GM23338 (cell line): ENCODE data around the gene ACSBG1. TPM values are rescaled to one million over a fixed set of nuclear protein-coding genes. Genes with fewer than 3 reads are reported as not detected.
A peak's percentile ranks its signal among the peaks of the same experiment; 100 is the strongest.

Experiments used
- ATAC-seq: fragments of 200-7000 bp; cut with Tn5 transposase; 3 replicates; pipeline ENCODE4 v1.9.1; 2020
- DNase-seq: peaks from one replicate; pipeline ENCODE4 v3.0.0-alpha.2; 2015; ENCODE audit warnings: low spot score
- H2AFZ ChIP-seq: fragments of 200-600 bp; sonication (generic); 2 replicates; pipeline ENCODE4 v1.8.0; 2016; ENCODE audit warnings: antibody characterized with exemption, mild to moderate bottlenecking, moderate library complexity
- H3F3A ChIP-seq: fragments of 200-600 bp; sonication (generic); replicated peaks from 2 replicates; pipeline ENCODE4 v1.8.0; 2017; ENCODE audit warnings: antibody characterized with exemption, mixed run types, low read depth
- H3K27ac ChIP-seq: fragments of 200-600 bp; sonication (generic); 2 replicates; pipeline ENCODE4 v1.6.1; 2016; ENCODE audit warnings: low read depth
- H3K27me3 ChIP-seq: fragments of 200-600 bp; sonication (generic); 2 replicates; pipeline ENCODE4 v1.8.0; 2016; ENCODE audit warnings: mild to moderate bottlenecking, mixed run types, moderate library complexity; ENCODE audit not compliant: insufficient read depth
- H3K36me3 ChIP-seq: fragments of 200-600 bp; sonication (generic); 2 replicates; pipeline ENCODE4 v1.8.0; 2016; ENCODE audit warnings: mild to moderate bottlenecking; ENCODE audit not compliant: insufficient read depth
- H3K4me1 ChIP-seq: fragments of 200-600 bp; sonication (generic); 2 replicates; pipeline ENCODE4 v1.8.0; 2016; ENCODE audit warnings: mild to moderate bottlenecking, moderate library complexity; ENCODE audit not compliant: insufficient read depth
- H3K4me2 ChIP-seq: fragments of 200-600 bp; sonication (generic); 2 replicates; pipeline ENCODE4 v1.7.1; 2017; ENCODE audit warnings: mixed run types
- H3K4me3 ChIP-seq: fragments of 200-600 bp; sonication (generic); 2 replicates; pipeline ENCODE4 v1.6.1; 2016; ENCODE audit warnings: mixed run types
- H3K79me2 ChIP-seq: fragments of 200-600 bp; sonication (generic); replicated peaks from 2 replicates; pipeline ENCODE4 v1.8.0; 2017; ENCODE audit warnings: mild to moderate bottlenecking; ENCODE audit not compliant: insufficient read depth
- H3K9me2 ChIP-seq: fragments of 200-600 bp; sonication (generic); 2 replicates; pipeline ENCODE4 v1.8.0; 2017; ENCODE audit not compliant: insufficient read depth
- H4K20me1 ChIP-seq: fragments of 200-600 bp; sonication (generic); replicated peaks from 2 replicates; pipeline ENCODE4 v1.8.0; 2017; ENCODE audit warnings: mild to moderate bottlenecking; ENCODE audit not compliant: insufficient read depth
- H3K27ac Mint-ChIP-seq: 2 replicates; pipeline ENCODE4 v1.8.0; 2020; ENCODE audit warnings: inconsistent platforms, mild to moderate bottlenecking, moderate library complexity, mixed read lengths
- H3K27me3 Mint-ChIP-seq: 3 replicates; pipeline ENCODE4 v1.8.0; 2022; ENCODE audit warnings: low read depth, mild to moderate bottlenecking, moderate library complexity, mixed read lengths, inconsistent platforms; ENCODE audit not compliant: insufficient read depth, poor library complexity
- H3K36me3 Mint-ChIP-seq: 3 replicates; pipeline ENCODE4 v1.8.0; 2021; ENCODE audit warnings: low read depth, mild to moderate bottlenecking, inconsistent platforms, moderate library complexity, mixed read lengths
- H3K4me1 Mint-ChIP-seq: 3 replicates; pipeline ENCODE4 v1.8.0; 2020; ENCODE audit warnings: mild to moderate bottlenecking, inconsistent platforms, mixed read lengths
- H3K4me3 Mint-ChIP-seq: 3 replicates; pipeline ENCODE4 v1.8.0; 2021; ENCODE audit warnings: moderate library complexity, mild to moderate bottlenecking, inconsistent platforms, mixed read lengths
- H3K9me3 Mint-ChIP-seq: 3 replicates; pipeline ENCODE4 v1.8.0; 2020; ENCODE audit warnings: moderate library complexity, mild to moderate bottlenecking, inconsistent platforms, mixed read lengths
- CREB1 ChIP-seq: fragments of 250-450 bp; sonication (Bioruptor Pico); IDR thresholded peaks from 2 replicates; pipeline ENCODE4 v1.5.0; 2020; ENCODE audit warnings: low read depth, mild to moderate bottlenecking, moderate library complexity
- ETS1 ChIP-seq: IDR thresholded peaks from 2 replicates; pipeline ENCODE4 v1.6.1; 2016; ENCODE audit warnings: antibody characterized with exemption
- NANOG ChIP-seq: IDR thresholded peaks from 2 replicates; pipeline ENCODE4 v1.6.1; 2016; ENCODE audit warnings: antibody characterized with exemption, borderline replicate concordance
- POLR2AphosphoS5 ChIP-seq: IDR thresholded peaks from 2 replicates; pipeline ENCODE4 v1.6.1; 2016; ENCODE audit warnings: antibody characterized with exemption, low read depth
- REST ChIP-seq: IDR thresholded peaks from one replicate; pipeline ENCODE4 v1.6.1; 2018; ENCODE audit warnings: antibody characterized with exemption; ENCODE audit not compliant: unreplicated experiment
- ZNF114 ChIP-seq: fragments of 250-450 bp; sonication (Bioruptor Pico); IDR thresholded peaks from 2 replicates; pipeline ENCODE4 v1.5.0; 2020; ENCODE audit warnings: mild to moderate bottlenecking, moderate library complexity
- ZNF331 ChIP-seq: fragments of 250-450 bp; sonication (Bioruptor Pico); IDR thresholded peaks from 2 replicates; pipeline ENCODE4 v1.5.0; 2020; ENCODE audit warnings: low read depth, mild to moderate bottlenecking, moderate library complexity
- ZNF462 ChIP-seq: fragments of 250-450 bp; sonication (Bioruptor Pico); IDR thresholded peaks from 2 replicates; pipeline ENCODE4 v1.5.0; 2020; ENCODE audit warnings: mild to moderate bottlenecking, moderate library complexity
- polyA plus RNA-seq: library from polyadenylated mRNA; unstranded; fragments of >200 nt; fragmentation: Nextera tagmentation; extraction: Ambion mirVana; gene quantifications from 2 replicates; pipeline ENCODE4 v1.2.1, GENCODE V29; 2016
- total RNA-seq: library from RNA; depleted of rRNA; stranded (reverse); fragments of >200 nt; shearing (Covaris generic); gene quantifications from 2 replicates; pipeline ENCODE4 v1.2.3, GENCODE V29; 2014

The ACSBG1 gene
- total and polyA plus RNA-seq, 2 experiments from 2014 or later, result 1.9 to 10.0 TPM

GRCh38 chr15:78149068-78149804 is 85.1 kb downstream of the ACSBG1 start, which contains the start of gene IDH3A:
Gene IDH3A (plus strand): TSS chr15:78149362. CDS start chr15:78149404, 42 bp downstream.
- Mint-ChIP-seq H3K27ac (peak within 1 kb of the TSS; percentile 89), H3K4me1 (peaks cover 21% of the 10 kb centered on the region), H3K9me3 (no peaks in the 10 kb centered on the region), H3K27me3 (peaks cover 7% of the 10 kb centered on the region), H3K36me3 (no peaks in the 10 kb centered on the region; the same call in 2 of the 3 replicates), H3K4me3 (peak within 1 kb of the TSS; percentile 94)
- no peaks in the 10 kb centered on the region for H3K9me2 ChIP-seq
- H3K4me1 ChIP-seq, result peaks cover 15% of the 10 kb centered on the region
- 0 out of 2 replicates have a peak within 1 kb of the TSS, but pooled peaks have one; percentile 4 for H3K27ac ChIP-seq
- peak within 1 kb of the TSS; percentile 91 for H2AFZ ChIP-seq
- no peaks in the 10 kb centered on the region; the same call in 1 of the 2 replicates for H3F3A ChIP-seq
- peak; percentile 94 for ATAC-seq
- H3K36me3 ChIP-seq, result no peaks in the 10 kb centered on the region
- H3K79me2 ChIP-seq, result peaks cover 38% of the 10 kb centered on the region
- peak within 1 kb of the TSS; percentile 96 for H3K4me2 ChIP-seq
- peaks cover 8% of the 10 kb centered on the region; the same call in 1 of the 2 replicates for H3K27me3 ChIP-seq
- peak; percentile 97 for DNase-seq
- TF ChIP-seq CREB1 (CRISPR knock-in tag) (peak; percentile 34; the same call in 1 of the 2 replicates), POLR2AphosphoS5 (peak; percentile 86), NANOG (no peak)
- peaks cover 16% of the 10 kb centered on the region for H4K20me1 ChIP-seq
- peak within 1 kb of the TSS; percentile 63 for H3K4me3 ChIP-seq

- no peaks in the 10 kb centered on the region for H3K9me3 Mint-ChIP-seq
- H3K9me2 ChIP-seq, result no peaks in the 10 kb centered on the region
- H3K4me3 Mint-ChIP-seq, result peak overlapping the region; percentile 94
- H3K36me3 Mint-ChIP-seq, result no peaks in the 10 kb centered on the region; the same call in 2 of the 3 replicates
- 0 out of 2 replicates have a peak overlapping the region, but pooled peaks have one; percentile 4 for H3K27ac ChIP-seq
- H3K79me2 ChIP-seq, result peaks cover 31% of the 10 kb centered on the region
- H3K4me1 Mint-ChIP-seq, result peaks cover 21% of the 10 kb centered on the region
- peak overlapping the region; percentile 89; the same call in 1 of the 2 replicates for H2AFZ ChIP-seq
- peak overlapping the region; percentile 96 for H3K4me2 ChIP-seq
- H3K27me3 Mint-ChIP-seq, result peaks cover 7% of the 10 kb centered on the region
- peaks cover 15% of the 10 kb centered on the region for H3K4me1 ChIP-seq
- no peaks in the 10 kb centered on the region; the same call in 1 of the 2 replicates for H3F3A ChIP-seq
- no peaks in the 10 kb centered on the region for H3K36me3 ChIP-seq
- peaks cover 16% of the 10 kb centered on the region for H4K20me1 ChIP-seq
- H3K27me3 ChIP-seq, result peaks cover 8% of the 10 kb centered on the region; the same call in 1 of the 2 replicates
- ATAC-seq (peak; percentile 20), DNase-seq (peak; percentile 33)
- peak overlapping the region; percentile 89 for H3K27ac Mint-ChIP-seq
- H3K4me3 ChIP-seq, result peak overlapping the region; percentile 63
- TF ChIP-seq ZNF331 (CRISPR knock-in tag), result no peak
- no peak for TF ChIP-seq REST
- TF ChIP-seq ZNF462 (CRISPR knock-in tag), result no peak
- no peak for TF ChIP-seq CREB1 (CRISPR knock-in tag)
- TF ChIP-seq ZNF114 (CRISPR knock-in tag), result no peak
- TF ChIP-seq ETS1, result no peak
Observed at GRCh38 chr15:78148392-78149067, 85.8 kb downstream of the ACSBG1 start.
